VCaP (cell line): ENCODE results near the gene PTPN1.
A peak's percentile ranks its signal among the peaks of the same experiment; 100 is the strongest.

Experiments
- H3K27ac ChIP-seq: fragments of 450-650 bp; 2 replicates; pipeline ENCODE4 v1.5.1; 2017
- CTCF ChIP-seq: fragments of 450-650 bp; conservative IDR thresholded peaks from 2 replicates; pipeline ENCODE4 v1.5.1; 2017; ENCODE audit warnings: mild to moderate bottlenecking, moderate library complexity

PTPN1 gene

GRCh38 chr20:50584687-50585086 lies 74.5 kb downstream of the PTPN1 start:
- H3K27ac ChIP-seq = no peak overlapping the region
- no peak for TF ChIP-seq CTCF

- no peak overlapping the region for H3K27ac ChIP-seq
- TF ChIP-seq CTCF = no peak
Observed at GRCh38 chr20:50585214-50585613, 75.0 kb downstream of the PTPN1 start.

- no peak for TF ChIP-seq CTCF
- no peak overlapping the region for H3K27ac ChIP-seq
Observed at GRCh38 chr20:50585678-50586077, 75.5 kb downstream of the PTPN1 start.

GRCh38 chr20:50586531-50587232 lies 76.5 kb downstream of the PTPN1 start:
- H3K27ac ChIP-seq = no peak overlapping the region
- TF ChIP-seq CTCF = no peak

- TF ChIP-seq CTCF = no peak
- H3K27ac ChIP-seq = no peak overlapping the region
Observed at GRCh38 chr20:50587291-50587961, 77.2 kb downstream of the PTPN1 start.

- no peak overlapping the region for H3K27ac ChIP-seq
- TF ChIP-seq CTCF = peak; percentile 95
Observed at GRCh38 chr20:50588034-50588736, 78.0 kb downstream of the PTPN1 start.

GRCh38 chr20:50589548-50590347 lies 79.6 kb downstream of the PTPN1 start:
- no peak for TF ChIP-seq CTCF
- H3K27ac ChIP-seq = peak overlapping the region; percentile 82; the same call in 1 of the 2 replicates
